ENCODE measurements around the gene CCDC177. TPM values are rescaled to one million over a fixed set of nuclear protein-coding genes. Genes with fewer than 3 reads are reported as not detected.

The CCDC177 gene
- total RNA-seq, 1 donor from 2014 or later = not detected

GRCh38 chr14:69561893-69562292 is 12.8 kb downstream of the CCDC177 start:
- peaks cover 3% of the 10 kb centered on the region for H3K4me1 Mint-ChIP-seq (ENCODE audit: unreplicated experiment)
- no peaks in the 10 kb centered on the region for H3K36me3 Mint-ChIP-seq (ENCODE audit: low read depth, unreplicated experiment)
- TF ChIP-seq, protein P1, sequence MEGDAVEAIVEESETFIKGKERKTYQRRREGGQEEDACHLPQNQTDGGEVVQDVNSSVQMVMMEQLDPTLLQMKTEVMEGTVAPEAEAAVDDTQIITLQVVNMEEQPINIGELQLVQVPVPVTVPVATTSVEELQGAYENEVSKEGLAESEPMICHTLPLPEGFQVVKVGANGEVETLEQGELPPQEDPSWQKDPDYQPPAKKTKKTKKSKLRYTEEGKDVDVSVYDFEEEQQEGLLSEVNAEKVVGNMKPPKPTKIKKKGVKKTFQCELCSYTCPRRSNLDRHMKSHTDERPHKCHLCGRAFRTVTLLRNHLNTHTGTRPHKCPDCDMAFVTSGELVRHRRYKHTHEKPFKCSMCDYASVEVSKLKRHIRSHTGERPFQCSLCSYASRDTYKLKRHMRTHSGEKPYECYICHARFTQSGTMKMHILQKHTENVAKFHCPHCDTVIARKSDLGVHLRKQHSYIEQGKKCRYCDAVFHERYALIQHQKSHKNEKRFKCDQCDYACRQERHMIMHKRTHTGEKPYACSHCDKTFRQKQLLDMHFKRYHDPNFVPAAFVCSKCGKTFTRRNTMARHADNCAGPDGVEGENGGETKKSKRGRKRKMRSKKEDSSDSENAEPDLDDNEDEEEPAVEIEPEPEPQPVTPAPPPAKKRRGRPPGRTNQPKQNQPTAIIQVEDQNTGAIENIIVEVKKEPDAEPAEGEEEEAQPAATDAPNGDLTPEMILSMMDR (IDR thresholded peaks at IDR 0.05; ENCODE audit: unreplicated experiment) = no peak
- H3K27me3 Mint-ChIP-seq (ENCODE audit: unreplicated experiment) = peaks cover 3% of the 10 kb centered on the region
- no peaks in the 10 kb centered on the region for H3K9me3 Mint-ChIP-seq (ENCODE audit: unreplicated experiment)
- H3K27ac Mint-ChIP-seq (ENCODE audit: unreplicated experiment) = no peak overlapping the region
- DNase-seq (ENCODE audit: low spot score) = no peak
- H3K4me3 Mint-ChIP-seq (ENCODE audit: unreplicated experiment) = no peak overlapping the region

DNA sequence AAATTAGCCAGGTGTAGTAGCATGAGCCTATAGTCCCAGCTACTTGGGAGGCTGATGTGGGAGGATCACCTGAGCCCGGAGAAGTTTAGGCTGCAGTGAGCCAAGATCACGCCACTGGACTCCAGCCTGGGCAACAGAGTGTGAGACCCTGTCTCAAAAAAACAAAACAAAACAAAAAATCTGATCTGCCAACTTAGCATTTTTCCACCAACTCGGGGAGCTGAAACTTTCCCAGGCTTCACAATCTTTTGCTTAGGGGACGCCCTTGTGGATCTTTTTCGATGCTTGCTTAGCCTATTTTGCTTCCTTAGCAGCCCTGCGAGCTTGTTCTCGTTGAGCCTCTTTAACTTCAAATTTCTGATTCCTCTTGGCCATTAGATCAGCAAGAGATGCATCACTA is 13.8 kb downstream of the CCDC177 start:
- TF ChIP-seq, protein P1 (IDR thresholded peaks at IDR 0.05; ENCODE audit: unreplicated experiment) = no peak
- H3K9me3 Mint-ChIP-seq (ENCODE audit: unreplicated experiment) = no peaks in the 10 kb centered on the region

DNA sequence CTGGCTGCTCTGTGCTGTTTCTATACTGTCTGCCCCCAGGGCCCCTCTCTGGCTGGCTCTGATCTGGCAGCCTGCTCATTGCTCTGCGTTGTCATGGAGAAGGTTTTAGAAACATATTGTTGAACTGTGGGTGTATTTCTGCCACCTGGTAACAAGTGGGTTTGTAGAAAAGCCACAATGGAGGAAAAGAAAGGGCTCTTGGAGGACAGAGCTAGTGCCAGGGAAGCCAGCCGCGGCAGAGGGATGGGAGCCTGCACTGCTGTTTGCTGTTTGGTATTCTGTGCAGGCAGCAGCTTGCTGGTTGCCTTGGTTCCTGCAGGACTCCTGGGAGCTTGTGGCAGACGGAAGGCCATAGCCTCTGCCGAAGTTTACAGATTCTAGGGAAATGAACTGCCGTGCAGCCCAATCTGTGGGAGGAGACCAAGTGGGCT is 15.1 kb downstream of the CCDC177 start:
- no peak for DNase-seq (ENCODE audit: low spot score)
- Mint-ChIP-seq H3K27ac (ENCODE audit: unreplicated experiment) (no peak overlapping the region), H3K9me3 (ENCODE audit: unreplicated experiment) (no peaks in the 10 kb centered on the region), H3K4me1 (ENCODE audit: unreplicated experiment) (peaks cover 3% of the 10 kb centered on the region), H3K27me3 (ENCODE audit: unreplicated experiment) (no peaks in the 10 kb centered on the region), H3K4me3 (ENCODE audit: unreplicated experiment) (no peak overlapping the region), H3K36me3 (ENCODE audit: low read depth, unreplicated experiment) (no peaks in the 10 kb centered on the region)
- TF ChIP-seq, protein P1 (IDR thresholded peaks at IDR 0.05; ENCODE audit: unreplicated experiment) = no peak

More for the DNA sequence above, 13.8 kb downstream of the CCDC177 start:
- no peak overlapping the region for H3K27ac Mint-ChIP-seq (ENCODE audit: unreplicated experiment)
- no peaks in the 10 kb centered on the region for H3K27me3 Mint-ChIP-seq (ENCODE audit: unreplicated experiment)
- DNase-seq (ENCODE audit: low spot score) = no peak
- peaks cover 3% of the 10 kb centered on the region for H3K4me1 Mint-ChIP-seq (ENCODE audit: unreplicated experiment)
- no peak overlapping the region for H3K4me3 Mint-ChIP-seq (ENCODE audit: unreplicated experiment)
- no peaks in the 10 kb centered on the region for H3K36me3 Mint-ChIP-seq (ENCODE audit: low read depth, unreplicated experiment)

- no peaks in the 10 kb centered on the region for H3K27me3 Mint-ChIP-seq (ENCODE audit: unreplicated experiment)
- no peak overlapping the region for H3K27ac Mint-ChIP-seq (ENCODE audit: unreplicated experiment)
- TF ChIP-seq, protein P1 (IDR thresholded peaks at IDR 0.05; ENCODE audit: unreplicated experiment) = no peak
Measured at GRCh38 chr14:69558774-69559173, 15.9 kb downstream of the CCDC177 start.

DNA sequence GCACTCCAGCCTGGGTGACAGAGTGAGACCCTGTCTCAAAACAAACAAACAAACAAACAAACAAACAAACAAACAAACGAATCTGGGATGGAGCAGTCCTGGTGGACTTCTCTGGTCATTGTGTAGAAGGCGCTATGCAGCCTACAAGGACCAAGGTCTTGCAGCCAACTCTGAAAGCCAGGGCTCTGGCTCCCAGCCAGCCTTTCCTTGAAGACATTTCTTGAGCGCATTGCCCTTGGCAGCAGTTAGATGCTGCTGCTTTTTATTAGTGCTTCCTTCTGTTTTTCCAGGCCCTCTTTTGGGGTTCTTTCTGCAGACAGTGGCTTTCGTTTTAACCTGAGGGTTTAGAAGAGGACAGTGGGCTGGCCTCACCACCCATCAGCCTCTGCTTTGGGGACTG is 20.2 kb downstream of the CCDC177 start:
- no peak overlapping the region for H3K4me3 Mint-ChIP-seq (ENCODE audit: unreplicated experiment)
- no peaks in the 10 kb centered on the region for H3K36me3 Mint-ChIP-seq (ENCODE audit: low read depth, unreplicated experiment)
- H3K27me3 Mint-ChIP-seq (ENCODE audit: unreplicated experiment) = no peaks in the 10 kb centered on the region
- no peak for DNase-seq (ENCODE audit: low spot score)
- H3K27ac Mint-ChIP-seq (ENCODE audit: unreplicated experiment) = no peak overlapping the region
- H3K9me3 Mint-ChIP-seq (ENCODE audit: unreplicated experiment) = no peaks in the 10 kb centered on the region
- TF ChIP-seq, protein P1 (IDR thresholded peaks at IDR 0.05; ENCODE audit: unreplicated experiment) = no peak
- no peaks in the 10 kb centered on the region for H3K4me1 Mint-ChIP-seq (ENCODE audit: unreplicated experiment)

More at GRCh38 chr14:69558774-69559173, 15.9 kb downstream of the CCDC177 start:
- no peaks in the 10 kb centered on the region for H3K36me3 Mint-ChIP-seq (ENCODE audit: low read depth, unreplicated experiment)
- no peaks in the 10 kb centered on the region for H3K9me3 Mint-ChIP-seq (ENCODE audit: unreplicated experiment)
- peaks cover 3% of the 10 kb centered on the region for H3K4me1 Mint-ChIP-seq (ENCODE audit: unreplicated experiment)
- DNase-seq (ENCODE audit: low spot score) = no peak
- no peak overlapping the region for H3K4me3 Mint-ChIP-seq (ENCODE audit: unreplicated experiment)

Measured in endothelial cell (in vitro differentiated cells).